OCI-LY7 (cell line): ENCODE measurements around the gene FIS1.

Experiments used
- EZH2phosphoT487 ChIP-seq: fragments of 200-600 bp; sonication (generic); IDR thresholded peaks from 2 replicates; pipeline ENCODE4 v1.6.1; 2018; ENCODE audit warnings: low read depth, borderline replicate concordance, mild to moderate bottlenecking, mixed run types, antibody characterized with exemption, low read length, moderate library complexity, mixed read lengths
- TF ChIP-seq, protein P1 (sequence below): fragments of 200-600 bp; sonication (generic); conservative IDR thresholded peaks from 2 replicates; pipeline ENCODE4 v1.5.1; 2014; ENCODE audit warnings: mild to moderate bottlenecking, antibody characterized with exemption, low read length, moderate library complexity, mixed read lengths

DNA sequence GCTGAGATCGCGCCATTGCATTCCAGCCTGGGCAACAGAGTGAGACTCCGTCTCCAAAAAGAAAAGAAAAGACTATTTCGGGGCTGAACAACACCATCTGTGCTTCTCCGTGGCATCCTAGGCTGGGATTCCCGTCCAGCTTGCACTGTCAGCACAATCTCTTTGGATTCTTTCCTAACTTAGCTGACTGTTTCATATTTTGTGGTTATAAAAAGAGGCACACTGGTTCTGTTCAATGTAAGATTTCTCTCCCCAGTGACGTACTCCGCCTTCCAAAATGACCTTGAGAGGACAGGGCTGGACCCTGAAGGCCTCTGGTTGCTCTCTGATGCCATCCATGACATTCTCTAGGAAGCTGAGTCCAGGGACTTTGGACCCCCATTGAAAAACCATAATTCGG is 18.2 kb downstream of the FIS1 start:
- TF ChIP-seq, protein P1, sequence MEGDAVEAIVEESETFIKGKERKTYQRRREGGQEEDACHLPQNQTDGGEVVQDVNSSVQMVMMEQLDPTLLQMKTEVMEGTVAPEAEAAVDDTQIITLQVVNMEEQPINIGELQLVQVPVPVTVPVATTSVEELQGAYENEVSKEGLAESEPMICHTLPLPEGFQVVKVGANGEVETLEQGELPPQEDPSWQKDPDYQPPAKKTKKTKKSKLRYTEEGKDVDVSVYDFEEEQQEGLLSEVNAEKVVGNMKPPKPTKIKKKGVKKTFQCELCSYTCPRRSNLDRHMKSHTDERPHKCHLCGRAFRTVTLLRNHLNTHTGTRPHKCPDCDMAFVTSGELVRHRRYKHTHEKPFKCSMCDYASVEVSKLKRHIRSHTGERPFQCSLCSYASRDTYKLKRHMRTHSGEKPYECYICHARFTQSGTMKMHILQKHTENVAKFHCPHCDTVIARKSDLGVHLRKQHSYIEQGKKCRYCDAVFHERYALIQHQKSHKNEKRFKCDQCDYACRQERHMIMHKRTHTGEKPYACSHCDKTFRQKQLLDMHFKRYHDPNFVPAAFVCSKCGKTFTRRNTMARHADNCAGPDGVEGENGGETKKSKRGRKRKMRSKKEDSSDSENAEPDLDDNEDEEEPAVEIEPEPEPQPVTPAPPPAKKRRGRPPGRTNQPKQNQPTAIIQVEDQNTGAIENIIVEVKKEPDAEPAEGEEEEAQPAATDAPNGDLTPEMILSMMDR, result no peak
- TF ChIP-seq EZH2phosphoT487, result no peak
